GM12878 (cell line): ENCODE results near the gene EXD1. TPM values are rescaled to one million over a fixed set of nuclear protein-coding genes. Genes with fewer than 3 reads are reported as not detected.
A peak's percentile ranks its signal among the peaks of the same experiment; 100 is the strongest.

Source experiments
- CHD2 ChIP-seq: IDR thresholded peaks from 2 replicates; pipeline ENCODE4 v1.6.1; 2011; ENCODE audit warnings: low read depth, low read length, improper control_type of control experiment, borderline replicate concordance
- CREM ChIP-seq: IDR thresholded peaks from 2 replicates; pipeline ENCODE4 v1.6.1; 2014; ENCODE audit warnings: antibody characterized with exemption, low read depth
- E2F8 ChIP-seq: fragments of 450-650 bp; IDR thresholded peaks from 2 replicates; pipeline ENCODE4 v1.6.1; 2018; ENCODE audit warnings: mild to moderate bottlenecking, low read depth, moderate library complexity; ENCODE audit not compliant: partially characterized antibody
- ETV6 ChIP-seq, 2 experiments: fragments of 450-650 bp in 1 of 2; IDR thresholded peaks in 1 of 2; conservative IDR thresholded peaks in 1 of 2; 2 replicates each; pipeline ENCODE4 v1.6.1; 2014; ENCODE audit warnings: antibody characterized with exemption in 1 of 2, borderline replicate concordance in 1 of 2, low read depth in 1 of 2, mild to moderate bottlenecking in 1 of 2, moderate library complexity in 1 of 2
- FOS ChIP-seq: IDR thresholded peaks from 3 replicates; pipeline ENCODE4 v1.6.1; 2011; ENCODE audit warnings: borderline replicate concordance; ENCODE audit not compliant: insufficient read length; ENCODE audit errors: extremely low read depth
- HDAC2 ChIP-seq: fragments of 200-600 bp; sonication (generic); IDR thresholded peaks from 2 replicates; pipeline ENCODE4 v1.6.1; 2017
- HDGF ChIP-seq: fragments of 450-650 bp; IDR thresholded peaks from 2 replicates; pipeline ENCODE4 v1.6.1; 2016; ENCODE audit warnings: antibody characterized with exemption
- IKZF1 ChIP-seq: fragments of 450-650 bp; conservative IDR thresholded peaks from 2 replicates; pipeline ENCODE4 v1.6.1; 2017; ENCODE audit warnings: antibody characterized with exemption, mild to moderate bottlenecking
- KAT2A ChIP-seq: conservative IDR thresholded peaks from 2 replicates; pipeline ENCODE4 v1.6.1; 2011; ENCODE audit warnings: low read depth, low read length; ENCODE audit not compliant: control insufficient read depth
- MEF2B ChIP-seq: fragments of 450-650 bp; IDR thresholded peaks from 2 replicates; pipeline ENCODE4 v1.6.1; 2018; ENCODE audit warnings: mild to moderate bottlenecking, moderate library complexity; ENCODE audit not compliant: partially characterized antibody, poor library complexity, severe bottlenecking
- MTA2 ChIP-seq: fragments of 450-650 bp; IDR thresholded peaks from 2 replicates; pipeline ENCODE4 v1.6.1; 2016; ENCODE audit warnings: low read depth, mild to moderate bottlenecking, moderate library complexity
- PAX8 ChIP-seq: fragments of 450-650 bp; IDR thresholded peaks from 2 replicates; pipeline ENCODE4 v1.6.1; 2017; ENCODE audit warnings: mild to moderate bottlenecking, moderate library complexity
- RFX5 ChIP-seq: IDR thresholded peaks from 2 replicates; pipeline ENCODE4 v1.6.1; 2011; ENCODE audit warnings: low read depth, low read length, improper control_type of control experiment
- SREBF1 ChIP-seq: IDR thresholded peaks from 2 replicates; pipeline ENCODE4 v1.6.1; 2012; ENCODE audit warnings: mild to moderate bottlenecking, low read length
- ZNF207 ChIP-seq: fragments of 450-650 bp; IDR thresholded peaks from 2 replicates; pipeline ENCODE4 v1.6.1; 2014; ENCODE audit warnings: antibody characterized with exemption, mild to moderate bottlenecking, borderline replicate concordance
- ZNF24 ChIP-seq: fragments of 450-650 bp; IDR thresholded peaks from 2 replicates; pipeline ENCODE4 v1.6.1; 2017; ENCODE audit warnings: antibody characterized with exemption, mild to moderate bottlenecking
- ZNF274 ChIP-seq: IDR thresholded peaks from one replicate; pipeline ENCODE4 v1.8.0; 2011; ENCODE audit not compliant: insufficient read length, insufficient read depth
- polyA plus RNA-seq, 11 experiments: library from polyadenylated mRNA; depleted of rRNA in 4 of 11; unstranded in 6 of 11; stranded (reverse) in 5 of 11; fragments of >200 nt; fragmentation: Nextera tagmentation in 4 of 11; fragmentation: Illumina TruSeq in 1 of 11; extraction: Ambion mirVana in 4 of 11; extraction: Trizol in 1 of 11; gene quantifications; 1 replicate in 1 of 11; 2 replicates in 10 of 11; pipeline versions ENCODE4 v1.2.1 to v1.2.3, GENCODE V29; 2011 to 2016; ENCODE audit warnings: inconsistent platforms in 2 of 11, missing spikeins in 2 of 11, low read depth in 1 of 11
- total RNA-seq, 4 experiments: library from RNA; depleted of rRNA in 3 of 4; stranded (reverse); fragments of >200 nt in 3 of 4; fragmentation: Illumina TruSeq in 1 of 4; extraction: Trizol in 1 of 4; gene quantifications; 2 replicates each; pipeline versions ENCODE4 v1.2.1 to v1.2.3, GENCODE V29; 2013 to 2021
- TF ChIP-seq, protein P1 (sequence below): fragments of 450-650 bp; IDR thresholded peaks from 2 replicates; pipeline ENCODE4 v1.6.1; 2017; ENCODE audit warnings: borderline replicate concordance
- TF ChIP-seq, protein P2 (sequence below): IDR thresholded peaks from 2 replicates; pipeline ENCODE4 v1.6.1; 2011; ENCODE audit warnings: mild to moderate bottlenecking, low read depth, low read length, moderate library complexity; ENCODE audit not compliant: insufficient replicate concordance
- TF ChIP-seq, protein P3 (sequence below): fragments of 450-650 bp; IDR thresholded peaks from 2 replicates; pipeline ENCODE4 v1.6.1; 2017; ENCODE audit warnings: mild to moderate bottlenecking, low read depth, inconsistent platforms; ENCODE audit not compliant: poor library complexity, severe bottlenecking

Gene EXD1
- total and polyA plus RNA-seq, 10 of the 15 experiments (the other 5 are each of a cell fraction or from before 2014, with no cell fraction given) = 0.19 TPM; not detected in 9

- TF ChIP-seq E2F8 (no peak), HDGF (peak; percentile 61; the same call in 1 of the 2 replicates), MEF2B (peak; percentile 54), PAX8 (no peak), CHD2 (peak; percentile 48), MTA2 (no peak), CREM (peak; percentile 46), SREBF1 (no peak), ETV6 (conservative IDR thresholded peaks at IDR 0.05 in 1 of 2, IDR thresholded peaks at IDR 0.05 in 1 of 2; ENCODE audit: borderline replicate concordance in 1 of 2, low read depth in 1 of 2) (0 out of 4 replicates have a peak, but pooled peaks of 1 of the 2 experiments have one; percentile 20), FOS (no peak), RFX5 (peak; percentile 66), HDAC2 (0 out of 2 replicates have a peak, but pooled peaks have one; percentile 46), ZNF24 (no peak), IKZF1 (peak; percentile 69), ZNF207 (0 out of 2 replicates have a peak, but pooled peaks have one; percentile 46), KAT2A (no peak), ZNF274 (no peak)
- TF ChIP-seq, protein P1, sequence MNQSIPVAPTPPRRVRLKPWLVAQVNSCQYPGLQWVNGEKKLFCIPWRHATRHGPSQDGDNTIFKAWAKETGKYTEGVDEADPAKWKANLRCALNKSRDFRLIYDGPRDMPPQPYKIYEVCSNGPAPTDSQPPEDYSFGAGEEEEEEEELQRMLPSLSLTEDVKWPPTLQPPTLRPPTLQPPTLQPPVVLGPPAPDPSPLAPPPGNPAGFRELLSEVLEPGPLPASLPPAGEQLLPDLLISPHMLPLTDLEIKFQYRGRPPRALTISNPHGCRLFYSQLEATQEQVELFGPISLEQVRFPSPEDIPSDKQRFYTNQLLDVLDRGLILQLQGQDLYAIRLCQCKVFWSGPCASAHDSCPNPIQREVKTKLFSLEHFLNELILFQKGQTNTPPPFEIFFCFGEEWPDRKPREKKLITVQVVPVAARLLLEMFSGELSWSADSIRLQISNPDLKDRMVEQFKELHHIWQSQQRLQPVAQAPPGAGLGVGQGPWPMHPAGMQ = no peak
- TF ChIP-seq, protein P2, sequence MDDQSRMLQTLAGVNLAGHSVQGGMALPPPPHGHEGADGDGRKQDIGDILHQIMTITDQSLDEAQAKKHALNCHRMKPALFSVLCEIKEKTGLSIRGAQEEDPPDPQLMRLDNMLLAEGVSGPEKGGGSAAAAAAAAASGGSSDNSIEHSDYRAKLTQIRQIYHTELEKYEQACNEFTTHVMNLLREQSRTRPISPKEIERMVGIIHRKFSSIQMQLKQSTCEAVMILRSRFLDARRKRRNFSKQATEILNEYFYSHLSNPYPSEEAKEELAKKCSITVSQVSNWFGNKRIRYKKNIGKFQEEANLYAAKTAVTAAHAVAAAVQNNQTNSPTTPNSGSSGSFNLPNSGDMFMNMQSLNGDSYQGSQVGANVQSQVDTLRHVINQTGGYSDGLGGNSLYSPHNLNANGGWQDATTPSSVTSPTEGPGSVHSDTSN = peak; percentile 79
- TF ChIP-seq, protein P3, sequence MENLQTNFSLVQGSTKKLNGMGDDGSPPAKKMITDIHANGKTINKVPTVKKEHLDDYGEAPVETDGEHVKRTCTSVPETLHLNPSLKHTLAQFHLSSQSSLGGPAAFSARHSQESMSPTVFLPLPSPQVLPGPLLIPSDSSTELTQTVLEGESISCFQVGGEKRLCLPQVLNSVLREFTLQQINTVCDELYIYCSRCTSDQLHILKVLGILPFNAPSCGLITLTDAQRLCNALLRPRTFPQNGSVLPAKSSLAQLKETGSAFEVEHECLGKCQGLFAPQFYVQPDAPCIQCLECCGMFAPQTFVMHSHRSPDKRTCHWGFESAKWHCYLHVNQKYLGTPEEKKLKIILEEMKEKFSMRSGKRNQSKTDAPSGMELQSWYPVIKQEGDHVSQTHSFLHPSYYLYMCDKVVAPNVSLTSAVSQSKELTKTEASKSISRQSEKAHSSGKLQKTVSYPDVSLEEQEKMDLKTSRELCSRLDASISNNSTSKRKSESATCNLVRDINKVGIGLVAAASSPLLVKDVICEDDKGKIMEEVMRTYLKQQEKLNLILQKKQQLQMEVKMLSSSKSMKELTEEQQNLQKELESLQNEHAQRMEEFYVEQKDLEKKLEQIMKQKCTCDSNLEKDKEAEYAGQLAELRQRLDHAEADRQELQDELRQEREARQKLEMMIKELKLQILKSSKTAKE = peak; percentile 50
These were observed at the start of gene EXD1, which contains the start of gene CHP1 (continued) for GRCh38 chr15:41230650-41231421.
